ENCODE results near the gene CHST7. TPM values are rescaled to one million over a fixed set of nuclear protein-coding genes. Genes with fewer than 3 reads are reported as not detected.

CHST7 gene
- total and polyA plus RNA-seq, 10 of the 15 experiments (the other 5 are each of a cell fraction or from before 2014, with no cell fraction given), result 0.58 to 11.0 (median 5.4) TPM

DNA sequence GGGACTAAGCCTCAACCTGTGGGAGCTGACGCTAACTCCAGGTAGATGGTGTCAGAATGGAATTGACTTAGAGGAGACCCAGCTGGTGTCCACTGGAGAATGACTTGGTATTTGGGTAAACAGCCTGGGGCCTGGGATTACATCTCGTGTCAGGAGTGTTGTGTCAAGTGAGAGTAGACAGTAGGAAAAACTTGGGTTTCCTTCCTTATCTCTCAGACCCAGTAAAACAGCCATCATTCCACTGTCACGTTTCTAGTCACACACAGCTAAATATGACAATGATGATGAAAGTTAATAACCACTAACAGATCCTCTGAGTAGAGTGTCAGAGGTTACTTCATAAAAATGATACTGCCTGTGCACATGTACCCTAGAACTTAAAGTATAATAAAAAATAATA lies 42.1 kb upstream of the CHST7 start:
- Histone ChIP-seq H3K36me3 (ENCODE audit: control insufficient read depth in 2 of 2, insufficient read depth in 2 of 2, low read length in 1 of 2) (no peaks in the 10 kb centered on the region), H3K4me3 (no peak overlapping the region), H3K27ac (ENCODE audit: control insufficient read depth, insufficient read depth) (no peak overlapping the region), H3K9ac (ENCODE audit: control insufficient read depth, insufficient read depth, low read length) (no peak overlapping the region), H3K79me2 (ENCODE audit: control insufficient read depth, insufficient read depth, low read length) (no peaks in the 10 kb centered on the region), H2AFZ (ENCODE audit: control insufficient read depth, low read depth, low read length) (no peak overlapping the region), H4K20me1 (ENCODE audit: control insufficient read depth, insufficient read depth) (no peaks in the 10 kb centered on the region), H3K4me1 (ENCODE audit: control insufficient read depth, insufficient read depth, low read length) (no peaks in the 10 kb centered on the region), H3K4me2 (ENCODE audit: control insufficient read depth, insufficient read depth) (no peak overlapping the region), H3K27me3 (replicated peaks in 1 of 2; ENCODE audit: control insufficient read depth in 2 of 2, insufficient read depth in 2 of 2, low read length in 1 of 2) (no peaks in the 10 kb centered on the region), H3K9me3 (replicated peaks; ENCODE audit: control insufficient read depth, insufficient read depth, low read length) (no peaks in the 10 kb centered on the region; the same call in 2 of the 3 replicates)
- POLR2A ChIA-PET, result no interaction called here
- WGBS (ENCODE audit: insufficient coverage, insufficient replicate concordance, low lambda C conversion rate, missing lambda C conversion rate), result 67% methylated on average over 3 of the region's 3 CpGs
- in situ Hi-C loops (cut with MboI), result no loop called here
- SMC1A ChIA-PET (ENCODE audit: uncharacterized antibody, unreplicated experiment), result no interaction called here
- RAD21 ChIA-PET (ENCODE audit: unreplicated experiment), result no interaction called here
- FAIRE-seq (no peak), DNase-seq (ENCODE audit: low read depth, low spot score) (no peak), ATAC-seq (no peak)
- TF ChIP-seq PAX8 (IDR thresholded peaks at IDR 0.05), result no peak
- TF ChIP-seq ATF7 (IDR thresholded peaks at IDR 0.05; ENCODE audit: low read depth), result no peak
- TF ChIP-seq SMC3 (IDR thresholded peaks at IDR 0.05; ENCODE audit: borderline replicate concordance, low read length), result no peak
- TF ChIP-seq LARP7 (IDR thresholded peaks at IDR 0.05), result no peak
- TF ChIP-seq SP1 (IDR thresholded peaks at IDR 0.05; ENCODE audit: low read depth, low read length), result no peak
- TF ChIP-seq BHLHE40 (IDR thresholded peaks at IDR 0.05; ENCODE audit: borderline replicate concordance in 1 of 2, low read depth in 2 of 2, low read length in 1 of 2), result no peak
- TF ChIP-seq TCF7 (IDR thresholded peaks at IDR 0.05; ENCODE audit: borderline replicate concordance), result no peak
- no peak for TF ChIP-seq FOS (IDR thresholded peaks at IDR 0.05; ENCODE audit: borderline replicate concordance, extremely low read depth, insufficient read length)
- TF ChIP-seq, protein P1, sequence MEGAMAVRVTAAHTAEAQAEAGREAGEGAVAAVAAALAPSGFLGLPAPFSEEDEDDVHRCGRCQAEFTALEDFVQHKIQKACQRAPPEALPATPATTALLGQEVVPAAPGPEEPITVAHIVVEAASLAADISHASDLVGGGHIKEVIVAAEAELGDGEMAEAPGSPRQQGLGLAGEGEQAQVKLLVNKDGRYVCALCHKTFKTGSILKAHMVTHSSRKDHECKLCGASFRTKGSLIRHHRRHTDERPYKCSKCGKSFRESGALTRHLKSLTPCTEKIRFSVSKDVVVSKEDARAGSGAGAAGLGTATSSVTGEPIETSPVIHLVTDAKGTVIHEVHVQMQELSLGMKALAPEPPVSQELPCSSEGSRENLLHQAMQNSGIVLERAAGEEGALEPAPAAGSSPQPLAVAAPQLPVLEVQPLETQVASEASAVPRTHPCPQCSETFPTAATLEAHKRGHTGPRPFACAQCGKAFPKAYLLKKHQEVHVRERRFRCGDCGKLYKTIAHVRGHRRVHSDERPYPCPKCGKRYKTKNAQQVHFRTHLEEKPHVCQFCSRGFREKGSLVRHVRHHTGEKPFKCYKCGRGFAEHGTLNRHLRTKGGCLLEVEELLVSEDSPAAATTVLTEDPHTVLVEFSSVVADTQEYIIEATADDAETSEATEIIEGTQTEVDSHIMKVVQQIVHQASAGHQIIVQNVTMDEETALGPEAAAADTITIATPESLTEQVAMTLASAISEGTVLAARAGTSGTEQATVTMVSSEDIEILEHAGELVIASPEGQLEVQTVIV (IDR thresholded peaks at IDR 0.05; ENCODE audit: borderline replicate concordance, partially characterized antibody), result no peak
- no peak for TF ChIP-seq IRF4 (IDR thresholded peaks at IDR 0.05; ENCODE audit: low read depth, low read length)
- intact Hi-C loops (cut with micrococcal nuclease; ENCODE audit: unreplicated experiment), result no loop called here
- CTCF ChIA-PET, result no interaction called here
- BruUV-seq (replicated peaks), result no TSS peak

Measured in GM12878 (cell line).